SH-SY5Y (cell line): Measurements from ENCODE around the gene LRRC23.

Experiments
- GATA2 ChIP-seq: IDR thresholded peaks from 2 replicates; pipeline ENCODE4 v1.6.1; 2011; ENCODE audit warnings: mild to moderate bottlenecking, low read depth, low read length
- GATA3 ChIP-seq: IDR thresholded peaks from 2 replicates; pipeline ENCODE4 v1.6.1; 2011; ENCODE audit warnings: low read depth, mild to moderate bottlenecking, low read length, moderate library complexity

- TF ChIP-seq GATA2 (no peak), GATA3 (no peak)
Observed at GRCh38 chr12:6936636-6937480, 32.2 kb downstream of the LRRC23 start.
